ENCODE measurements around the gene NUDT14. TPM values are rescaled to one million over a fixed set of nuclear protein-coding genes. Genes with fewer than 3 reads are reported as not detected.

NUDT14 gene
- total and polyA plus RNA-seq, 2 of the 4 experiments (the other 2 are of a cell fraction): 5.6 to 9.3 TPM

GRCh38 chr14:105187116-105187515, 6.0 kb upstream of the NUDT14 start:
- Histone ChIP-seq H3K23ac (ENCODE audit: low read depth, low read length) (no peak overlapping the region), H3K14ac (replicated peaks; ENCODE audit: low read depth, low read length) (no peak overlapping the region), H3K18ac (ENCODE audit: low read depth, low read length) (no peak overlapping the region), H3K9me3 (ENCODE audit: control insufficient read depth, insufficient read depth, low read length) (peaks cover 8% of the 10 kb centered on the region; the same call in 1 of the 2 replicates), H3K36me3 (ENCODE audit: control insufficient read depth, insufficient read depth, low read length) (no peaks in the 10 kb centered on the region), H3K79me1 (ENCODE audit: low read depth in 1 of 2, low read length in 2 of 2) (no peaks in the 10 kb centered on the region), H2BK20ac (ENCODE audit: low read depth, low read length) (no peak overlapping the region), H4K8ac (ENCODE audit: low read depth in 2 of 2, low read length in 2 of 2) (no peak overlapping the region), H3K27me3 (ENCODE audit: control insufficient read depth, insufficient read depth, low read length) (peaks cover 16% of the 10 kb centered on the region; the same call in 1 of the 2 replicates), H4K5ac (ENCODE audit: low read depth, low read length) (no peak overlapping the region), H2AK5ac (ENCODE audit: low read depth, low read length) (no peak overlapping the region), H2BK120ac (ENCODE audit: low read depth, low read length) (no peak overlapping the region), H2AFZ (replicated peaks; ENCODE audit: low read length, poor library complexity) (no peak overlapping the region), H2BK5ac (ENCODE audit: low read depth, low read length, poor library complexity, severe bottlenecking) (peak overlapping the region; percentile 60), H3K9ac (ENCODE audit: low read depth, low read length) (no peak overlapping the region), H3K56ac (ENCODE audit: extremely low read depth, insufficient read depth, low read length) (no peak overlapping the region), H3K4me2 (ENCODE audit: low read depth, low read length) (no peak overlapping the region), H4K91ac (ENCODE audit: insufficient read depth, low read depth, low read length) (no peak overlapping the region), H2AK9ac (replicated peaks; ENCODE audit: low read depth, low read length, poor library complexity) (no peak overlapping the region), H3K27ac (ENCODE audit: insufficient read depth, low read length) (no peak overlapping the region), H3K4ac (ENCODE audit: low read depth, low read length) (no peak overlapping the region), H3K4me3 (ENCODE audit: insufficient read depth, low read depth, low read length) (no peak overlapping the region), H4K20me1 (ENCODE audit: insufficient read depth, low read length) (no peaks in the 10 kb centered on the region), H3K9me1 (ENCODE audit: insufficient read depth, low read length) (no peaks in the 10 kb centered on the region), H3K4me1 (ENCODE audit: control insufficient read depth, insufficient read depth, low read length) (no peaks in the 10 kb centered on the region), H2BK15ac (ENCODE audit: low read depth, low read length) (no peak overlapping the region)
- dilution Hi-C loops (cut with HindIII; ENCODE audit: low sequenced_read_pairs, unreplicated experiment): no loop called here
- intact Hi-C loops (cut with micrococcal nuclease): no loop called here
- 93% methylated on average over 2 of the region's 4 CpGs; no CpG with 5 or more reads in 1 of the 2 experiments for WGBS, 2 experiments (ENCODE audit: extremely low coverage in 2 of 2, insufficient read length in 1 of 2)
- BruUV-seq (replicated peaks): no TSS peak
- ATAC-seq (ENCODE audit: low read depth) (no peak), DNase-seq (no peak)
- ChIA-PET POLR2A (ENCODE audit: unreplicated experiment) (no interaction called here), CTCF (interaction anchor here (0.5 kb wide), 1 partner anchor 205 kb away, joined by 8 read pairs; no protein-coding TSS in a partner anchor)
- TF ChIP-seq RFX5 (IDR thresholded peaks at IDR 0.05; ENCODE audit: low read depth, low read length) (no peak), BHLHE40 (IDR thresholded peaks at IDR 0.05; ENCODE audit: low read depth, low read length) (no peak), FOS (IDR thresholded peaks at IDR 0.05; ENCODE audit: low read depth, low read length) (no peak), MAFK (IDR thresholded peaks at IDR 0.05; ENCODE audit: low read depth, low read length) (no peak), CHD1 (IDR thresholded peaks at IDR 0.05; ENCODE audit: low read depth, low read length) (no peak), MXI1 (IDR thresholded peaks at IDR 0.05; ENCODE audit: borderline replicate concordance, low read depth, low read length) (no peak), SMC3 (IDR thresholded peaks at IDR 0.05; ENCODE audit: low read depth, low read length) (no peak), USF2 (IDR thresholded peaks at IDR 0.05; ENCODE audit: low read depth, low read length) (no peak), NFE2L2 (IDR thresholded peaks at IDR 0.05; ENCODE audit: low read depth, low read length) (no peak), RCOR1 (IDR thresholded peaks at IDR 0.05; ENCODE audit: insufficient replicate concordance, low read length) (no peak), POLR2A (IDR thresholded peaks at IDR 0.05; ENCODE audit: low read depth, low read length) (no peak), CEBPB (IDR thresholded peaks at IDR 0.05; ENCODE audit: low read depth, low read length) (no peak), RAD21 (IDR thresholded peaks at IDR 0.05; ENCODE audit: low read length) (no peak), MAZ (IDR thresholded peaks at IDR 0.05; ENCODE audit: borderline replicate concordance, low read depth, low read length) (no peak)
- TF ChIP-seq, protein P1, sequence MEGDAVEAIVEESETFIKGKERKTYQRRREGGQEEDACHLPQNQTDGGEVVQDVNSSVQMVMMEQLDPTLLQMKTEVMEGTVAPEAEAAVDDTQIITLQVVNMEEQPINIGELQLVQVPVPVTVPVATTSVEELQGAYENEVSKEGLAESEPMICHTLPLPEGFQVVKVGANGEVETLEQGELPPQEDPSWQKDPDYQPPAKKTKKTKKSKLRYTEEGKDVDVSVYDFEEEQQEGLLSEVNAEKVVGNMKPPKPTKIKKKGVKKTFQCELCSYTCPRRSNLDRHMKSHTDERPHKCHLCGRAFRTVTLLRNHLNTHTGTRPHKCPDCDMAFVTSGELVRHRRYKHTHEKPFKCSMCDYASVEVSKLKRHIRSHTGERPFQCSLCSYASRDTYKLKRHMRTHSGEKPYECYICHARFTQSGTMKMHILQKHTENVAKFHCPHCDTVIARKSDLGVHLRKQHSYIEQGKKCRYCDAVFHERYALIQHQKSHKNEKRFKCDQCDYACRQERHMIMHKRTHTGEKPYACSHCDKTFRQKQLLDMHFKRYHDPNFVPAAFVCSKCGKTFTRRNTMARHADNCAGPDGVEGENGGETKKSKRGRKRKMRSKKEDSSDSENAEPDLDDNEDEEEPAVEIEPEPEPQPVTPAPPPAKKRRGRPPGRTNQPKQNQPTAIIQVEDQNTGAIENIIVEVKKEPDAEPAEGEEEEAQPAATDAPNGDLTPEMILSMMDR (conservative IDR thresholded peaks at IDR 0.05; ENCODE audit: low read depth, low read length): no peak
- TF ChIP-seq, protein P2, sequence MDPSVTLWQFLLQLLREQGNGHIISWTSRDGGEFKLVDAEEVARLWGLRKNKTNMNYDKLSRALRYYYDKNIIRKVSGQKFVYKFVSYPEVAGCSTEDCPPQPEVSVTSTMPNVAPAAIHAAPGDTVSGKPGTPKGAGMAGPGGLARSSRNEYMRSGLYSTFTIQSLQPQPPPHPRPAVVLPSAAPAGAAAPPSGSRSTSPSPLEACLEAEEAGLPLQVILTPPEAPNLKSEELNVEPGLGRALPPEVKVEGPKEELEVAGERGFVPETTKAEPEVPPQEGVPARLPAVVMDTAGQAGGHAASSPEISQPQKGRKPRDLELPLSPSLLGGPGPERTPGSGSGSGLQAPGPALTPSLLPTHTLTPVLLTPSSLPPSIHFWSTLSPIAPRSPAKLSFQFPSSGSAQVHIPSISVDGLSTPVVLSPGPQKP (IDR thresholded peaks at IDR 0.05; ENCODE audit: borderline replicate concordance, low read depth, low read length): no peak
- in situ Hi-C loops (cut with MboI; ENCODE audit: low sequenced_read_pairs): no loop called here
